HEK293T (cell line): ENCODE data around the gene SMURF1.

ENCODE experiments used
- CTCF ChIA-PET: fragments of 350-600 bp; formaldehyde crosslinking; extraction: SDS; loops from one replicate; lab custom pipeline; 2021; ENCODE audit warnings: antibody characterized with exemption, inconsistent platforms; lab: Yijun Ruan, JAX
- POLR2A ChIA-PET: fragments of 350-600 bp; formaldehyde crosslinking; extraction: SDS; loops from one replicate; lab custom pipeline; 2020; ENCODE audit warnings: antibody characterized with exemption, inconsistent platforms; lab: Yijun Ruan, JAX
- DNase-seq: peaks from one replicate; pipeline ENCODE4 v3.0.0; 2012; ENCODE audit warnings: mixed read lengths; ENCODE audit errors: extremely low spot score
- ARNT ChIP-seq: fragments of 450-650 bp; IDR thresholded peaks from 2 replicates; pipeline ENCODE4 v1.6.1; 2017; ENCODE audit warnings: mild to moderate bottlenecking
- BHLHE40 ChIP-seq: fragments of 450-650 bp; IDR thresholded peaks from 2 replicates; pipeline ENCODE4 v1.6.1; 2016; ENCODE audit warnings: mild to moderate bottlenecking, moderate library complexity, borderline replicate concordance
- CTBP1 ChIP-seq: fragments of 450-650 bp; IDR thresholded peaks from 2 replicates; pipeline ENCODE4 v1.6.1; 2016; ENCODE audit warnings: borderline replicate concordance
- ELF4 ChIP-seq: fragments of 450-650 bp; IDR thresholded peaks from 2 replicates; pipeline ENCODE4 v1.6.1; 2017; ENCODE audit warnings: antibody characterized with exemption
- FOXA1 ChIP-seq: fragments of 450-650 bp; IDR thresholded peaks from 2 replicates; pipeline ENCODE4 v1.6.1; 2016; ENCODE audit warnings: mild to moderate bottlenecking
- FOXK2 ChIP-seq: fragments of 450-650 bp; IDR thresholded peaks from 2 replicates; pipeline ENCODE4 v1.6.1; 2016; ENCODE audit warnings: mild to moderate bottlenecking
- FOXM1 ChIP-seq: fragments of 450-650 bp; IDR thresholded peaks from 2 replicates; pipeline ENCODE4 v1.6.1; 2017; ENCODE audit warnings: mild to moderate bottlenecking, borderline replicate concordance
- HDGF ChIP-seq: fragments of 450-650 bp; IDR thresholded peaks from 2 replicates; pipeline ENCODE4 v1.6.1; 2017; ENCODE audit warnings: antibody characterized with exemption, borderline replicate concordance
- L3MBTL2 ChIP-seq: fragments of 450-650 bp; conservative IDR thresholded peaks from 2 replicates; pipeline ENCODE4 v1.6.1; 2016; ENCODE audit warnings: mild to moderate bottlenecking
- LEF1 ChIP-seq: fragments of 450-650 bp; IDR thresholded peaks from 2 replicates; pipeline ENCODE4 v1.6.1; 2017; ENCODE audit warnings: mild to moderate bottlenecking, borderline replicate concordance
- NFRKB ChIP-seq: fragments of 450-650 bp; IDR thresholded peaks from 2 replicates; pipeline ENCODE4 v1.6.1; 2016; ENCODE audit warnings: mild to moderate bottlenecking, moderate library complexity
- PKNOX1 ChIP-seq: fragments of 450-650 bp; IDR thresholded peaks from 2 replicates; pipeline ENCODE4 v1.6.1; 2016
- SP1 ChIP-seq: fragments of 450-650 bp; IDR thresholded peaks from 2 replicates; pipeline ENCODE4 v1.6.1; 2017
- SUZ12 ChIP-seq: fragments of 450-650 bp; IDR thresholded peaks from 2 replicates; pipeline ENCODE4 v1.6.1; 2016; ENCODE audit warnings: mild to moderate bottlenecking
- TARDBP ChIP-seq: fragments of 450-650 bp; IDR thresholded peaks from 2 replicates; pipeline ENCODE4 v1.6.1; 2016

SMURF1 gene

GRCh38 chr7:99184532-99185218 is 40.8 kb upstream of the SMURF1 start:
- CTCF ChIA-PET, result no interaction called here

GRCh38 chr7:99180067-99180650 is 36.3 kb upstream of the SMURF1 start:
- CTCF ChIA-PET, result no interaction called here
- POLR2A ChIA-PET, result no interaction called here

More at GRCh38 chr7:99184532-99185218, 40.8 kb upstream of the SMURF1 start:
- TF ChIP-seq ARNT (no peak), NFRKB (no peak), HDGF (no peak), SP1 (no peak), FOXK2 (no peak), SUZ12 (no peak), LEF1 (no peak), PKNOX1 (no peak), ELF4 (no peak), CTBP1 (no peak)
- POLR2A ChIA-PET, result interaction anchor here (0.8 to 0.9 kb wide), 2 partner anchors 106 to 140 kb away, joined by 3 read pairs; no protein-coding TSS in a partner anchor
- DNase-seq, result no peak

DNA sequence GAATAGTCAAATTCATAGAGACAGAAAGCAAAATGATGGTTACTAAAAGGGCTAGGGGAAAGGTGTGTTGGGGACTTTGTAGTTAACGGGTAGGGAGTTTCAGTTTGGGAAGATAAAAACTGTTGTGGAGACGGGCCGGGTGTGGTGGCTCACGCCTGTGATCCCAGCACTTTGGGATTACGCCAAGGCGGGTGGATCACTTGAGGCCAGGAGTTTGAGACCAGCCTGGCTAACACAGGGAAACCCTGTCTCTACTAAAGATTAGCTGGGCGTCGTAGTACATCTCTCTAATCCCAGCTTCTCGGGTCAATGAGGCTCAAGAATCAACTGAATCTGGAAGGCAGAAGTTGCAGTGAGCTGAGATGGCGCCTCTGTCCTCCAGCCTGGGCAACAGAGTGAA is 33.3 kb upstream of the SMURF1 start:
- DNase-seq, result no peak
- CTCF ChIA-PET, result interaction anchor here (0.6 kb wide), 1 partner anchor 36 kb away, joined by 8 read pairs; no protein-coding TSS in a partner anchor
- POLR2A ChIA-PET, result no interaction called here
- no peak for TF ChIP-seq FOXA1
- TF ChIP-seq ARNT, result no peak
- TF ChIP-seq FOXM1, result no peak
- TF ChIP-seq FOXK2, result no peak

More at GRCh38 chr7:99180067-99180650, 36.3 kb upstream of the SMURF1 start:
- DNase-seq, result no peak
- TF ChIP-seq BHLHE40 (no peak), HDGF (no peak), ARNT (no peak), SUZ12 (no peak)

DNA sequence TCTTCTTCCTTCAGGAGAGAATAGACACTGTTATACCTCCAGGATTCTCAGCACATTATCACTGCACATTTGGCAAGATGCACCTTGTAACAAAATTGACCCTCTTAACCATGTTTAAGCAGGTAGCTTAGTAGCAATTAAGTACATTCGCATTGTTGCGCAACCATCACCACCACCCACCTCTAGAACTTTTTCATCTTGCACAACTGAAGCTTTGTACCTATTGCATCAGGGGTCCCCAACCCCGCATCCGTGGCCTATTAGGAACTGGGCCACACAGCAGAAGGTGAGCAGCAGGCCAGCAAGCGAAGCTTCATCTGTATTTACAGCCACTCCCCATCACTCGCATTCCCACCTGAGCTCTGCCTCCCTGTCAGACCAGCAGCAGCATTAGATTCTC is 29.9 kb upstream of the SMURF1 start:
- no peak for DNase-seq
- ChIA-PET POLR2A (interaction anchor here (0.9 kb wide), 1 partner anchor 29 kb away, joined by 3 read pairs; the partner anchor contains the start of gene SMURF1), CTCF (no interaction called here)
- TF ChIP-seq SP1, result no peak
- TF ChIP-seq BHLHE40, result no peak
- no peak for TF ChIP-seq SUZ12
- no peak for TF ChIP-seq HDGF
- no peak for TF ChIP-seq FOXA1
- TF ChIP-seq PKNOX1, result no peak
- no peak for TF ChIP-seq ELF4
- no peak for TF ChIP-seq CTBP1
- TF ChIP-seq LEF1, result no peak
- no peak for TF ChIP-seq FOXK2

- ChIA-PET POLR2A (no interaction called here), CTCF (interaction anchor here (0.6 to 1.0 kb wide), 3 partner anchors 10 to 293 kb away, joined by 3 to 6 read pairs (median 5); no protein-coding TSS in a partner anchor)
- no peak for TF ChIP-seq HDGF
- no peak for TF ChIP-seq FOXK2
- no peak for TF ChIP-seq ARNT
- TF ChIP-seq ELF4, result no peak
- no peak for TF ChIP-seq LEF1
- TF ChIP-seq SP1, result no peak
- TF ChIP-seq TARDBP, result no peak
- no peak for TF ChIP-seq NFRKB
- no peak for TF ChIP-seq CTBP1
- no peak for DNase-seq
These were observed 27.8 kb upstream of the SMURF1 start for GRCh38 chr7:99171731-99172130.

DNA sequence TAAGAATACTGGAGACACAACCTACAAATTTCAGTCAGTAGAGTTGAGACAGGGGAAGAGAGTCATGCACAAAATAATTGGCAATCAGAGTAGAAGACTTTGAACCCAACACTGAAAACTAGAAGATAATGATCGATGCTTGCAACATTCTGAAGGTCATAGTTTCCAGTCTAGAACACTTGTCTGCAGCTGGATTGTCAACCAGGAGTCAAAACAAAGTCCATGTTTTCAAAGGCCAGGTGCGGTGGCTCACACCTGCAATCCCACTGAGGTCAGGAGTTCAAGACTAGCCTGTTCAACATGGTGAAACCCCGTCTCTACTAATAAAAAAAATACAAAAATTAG is 26.8 kb upstream of the SMURF1 start:
- no peak for DNase-seq
- POLR2A ChIA-PET, result no interaction called here
- no peak for TF ChIP-seq ARNT
- TF ChIP-seq FOXM1, result no peak
- no peak for TF ChIP-seq PKNOX1
- no peak for TF ChIP-seq BHLHE40
- no peak for TF ChIP-seq SUZ12
- no peak for TF ChIP-seq HDGF
- no peak for TF ChIP-seq CTBP1
- TF ChIP-seq FOXA1, result no peak
- no peak for TF ChIP-seq SP1
- no peak for TF ChIP-seq NFRKB
- no peak for TF ChIP-seq L3MBTL2
- TF ChIP-seq ELF4, result no peak
- CTCF ChIA-PET, result no interaction called here
